H1 (cell line): ENCODE results near the gene PITX3. TPM values are rescaled to one million over a fixed set of nuclear protein-coding genes. Genes with fewer than 3 reads are reported as not detected.

ENCODE experiments used
- ASH2L ChIP-seq: fragments of 200-600, 300-600 bp; sonication (generic); IDR thresholded peaks from one replicate; pipeline ENCODE4 v1.7.1; 2017; ENCODE audit warnings: low read length
- CBX8 ChIP-seq: fragments of 300-800, 300-1000 bp; sonication (generic); IDR thresholded peaks from 2 replicates; pipeline ENCODE4 v1.7.1; 2016; ENCODE audit warnings: low read depth, low read length, borderline replicate concordance
- CEBPB ChIP-seq: IDR thresholded peaks from 2 replicates; pipeline ENCODE4 v1.6.1; 2012; ENCODE audit warnings: low read depth, low read length
- CHD2 ChIP-seq: IDR thresholded peaks from 2 replicates; pipeline ENCODE4 v1.6.1; 2012; ENCODE audit warnings: low read length, improper control_type of control experiment
- JUN ChIP-seq: IDR thresholded peaks from 2 replicates; pipeline ENCODE4 v1.6.1; 2011; ENCODE audit warnings: low read depth, mild to moderate bottlenecking, improper control_type of control experiment, low read length
- NRF1 ChIP-seq: IDR thresholded peaks from 2 replicates; pipeline ENCODE4 v1.6.1; 2011; ENCODE audit warnings: mild to moderate bottlenecking, low read depth, low read length, improper control_type of control experiment
- RAD21 ChIP-seq, 2 experiments: IDR thresholded peaks in 1 of 2; conservative IDR thresholded peaks in 1 of 2; 2 replicates each; pipeline ENCODE4 v1.6.1; 2011; ENCODE audit warnings: low read depth in 2 of 2, low read length in 2 of 2, improper control_type of control experiment in 1 of 2, inconsistent platforms in 1 of 2, mild to moderate bottlenecking in 1 of 2, moderate library complexity in 1 of 2
- RXRA ChIP-seq: IDR thresholded peaks from 2 replicates; pipeline ENCODE4 v1.6.1; 2011; ENCODE audit warnings: low read depth, mild to moderate bottlenecking, low read length, moderate library complexity; ENCODE audit not compliant: insufficient read depth
- SIN3A ChIP-seq, 2 experiments: IDR thresholded peaks in 1 of 2; conservative IDR thresholded peaks in 1 of 2; 2 replicates each; pipeline ENCODE4 v1.6.1; 2011 to 2012; ENCODE audit warnings: low read length in 2 of 2, improper control_type of control experiment in 1 of 2, low read depth in 1 of 2, mild to moderate bottlenecking in 1 of 2
- SUZ12 ChIP-seq: fragments of 200-600 bp; sonication (generic); IDR thresholded peaks from 2 replicates; pipeline ENCODE4 v1.6.1; 2012; ENCODE audit warnings: mild to moderate bottlenecking, inconsistent platforms, low read length, moderate library complexity, mixed read lengths
- TAF1 ChIP-seq: IDR thresholded peaks from 2 replicates; pipeline ENCODE4 v1.6.1; 2011; ENCODE audit warnings: mild to moderate bottlenecking, low read depth, low read length
- YY1 ChIP-seq: IDR thresholded peaks from 2 replicates; pipeline ENCODE4 v1.6.1; 2011; ENCODE audit warnings: low read depth, mild to moderate bottlenecking, low read length
- ZNF274 ChIP-seq: IDR thresholded peaks from 2 replicates; pipeline ENCODE4 v1.7.0; 2012; ENCODE audit warnings: low read length, borderline replicate concordance; ENCODE audit errors: extremely low read depth
- polyA plus RNA-seq, 7 experiments: library from polyadenylated mRNA; depleted of rRNA in 3 of 7; stranded (reverse) in 5 of 7; unstranded in 2 of 7; fragments of >200 nt in 5 of 7; fragments of 200-250 nt in 2 of 7; gene quantifications; 1 replicate in 5 of 7; 2 replicates in 1 of 7; 4 replicates in 1 of 7; pipeline versions ENCODE4 v1.2.1 to v1.2.3, GENCODE V29; 2011 to 2013; ENCODE audit warnings: missing spikeins in 2 of 7, mixed read lengths in 2 of 7
- total RNA-seq: library from RNA; stranded (reverse); fragmentation: NEBNext Ultra II Directional; extraction: Animal tissue kit (Norgen Biotek cat#: 25700); gene quantifications from 2 replicates; pipeline ENCODE4 v1.2.1, GENCODE V29; 2021
- TF ChIP-seq, protein P1 (sequence below): IDR thresholded peaks from 2 replicates; pipeline ENCODE4 v1.6.1; 2012; ENCODE audit warnings: low read length, inconsistent platforms

PITX3 gene
- total and polyA plus RNA-seq, 2 of the 8 experiments (the other 6 are each of a cell fraction or from before 2014, with no cell fraction given) = 0.18 to 0.41 TPM

DNA sequence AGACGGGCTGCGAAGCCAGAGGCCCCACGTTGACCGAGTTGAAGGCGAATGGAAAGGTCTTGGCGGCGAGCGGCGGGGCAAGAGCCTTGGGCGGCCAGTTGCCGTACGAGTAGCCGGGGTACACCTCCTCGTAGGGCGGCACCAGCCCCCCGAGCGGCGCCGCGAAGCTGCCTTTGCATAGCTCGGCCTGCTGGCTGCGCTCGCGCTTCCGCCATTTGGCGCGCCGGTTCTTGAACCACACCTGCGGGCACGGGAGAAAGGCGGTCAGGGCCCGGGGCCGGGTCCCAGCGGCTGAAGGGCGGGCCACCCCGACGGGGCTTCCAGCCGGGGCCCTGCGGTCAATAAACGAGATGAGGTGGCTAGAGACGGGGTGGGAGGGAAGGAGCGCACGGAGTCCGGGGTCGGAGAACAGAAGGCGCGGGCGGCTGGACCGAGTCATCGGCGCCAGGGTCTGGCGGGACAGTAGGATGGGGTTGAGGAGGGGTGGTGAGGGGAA, 10.4 kb downstream of the PITX3 start (continued):
- TF ChIP-seq RAD21 (IDR thresholded peaks at IDR 0.05 in 1 of 2, conservative IDR thresholded peaks at IDR 0.05 in 1 of 2; ENCODE audit: low read depth in 2 of 2, low read length in 2 of 2) (peak; percentile 36 to 54; a peak in 3 of 4 replicates), SIN3A (conservative IDR thresholded peaks at IDR 0.05 in 1 of 2, IDR thresholded peaks at IDR 0.05 in 1 of 2; ENCODE audit: low read depth in 1 of 2, low read length in 2 of 2) (no peak), JUN (no peak), RXRA (no peak), NRF1 (no peak), YY1 (peak; percentile 74; the same call in 1 of the 2 replicates), ASH2L (peak; percentile 37), CBX8 (no peak), CEBPB (no peak), ZNF274 (no peak), CHD2 (no peak), TAF1 (0 out of 2 replicates have a peak, but pooled peaks have one; percentile 3), SUZ12 (peak; percentile 64)
- TF ChIP-seq, protein P1, sequence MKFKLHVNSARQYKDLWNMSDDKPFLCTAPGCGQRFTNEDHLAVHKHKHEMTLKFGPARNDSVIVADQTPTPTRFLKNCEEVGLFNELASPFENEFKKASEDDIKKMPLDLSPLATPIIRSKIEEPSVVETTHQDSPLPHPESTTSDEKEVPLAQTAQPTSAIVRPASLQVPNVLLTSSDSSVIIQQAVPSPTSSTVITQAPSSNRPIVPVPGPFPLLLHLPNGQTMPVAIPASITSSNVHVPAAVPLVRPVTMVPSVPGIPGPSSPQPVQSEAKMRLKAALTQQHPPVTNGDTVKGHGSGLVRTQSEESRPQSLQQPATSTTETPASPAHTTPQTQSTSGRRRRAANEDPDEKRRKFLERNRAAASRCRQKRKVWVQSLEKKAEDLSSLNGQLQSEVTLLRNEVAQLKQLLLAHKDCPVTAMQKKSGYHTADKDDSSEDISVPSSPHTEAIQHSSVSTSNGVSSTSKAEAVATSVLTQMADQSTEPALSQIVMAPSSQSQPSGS = no peak
